ENCODE measurements around the gene DPF1. TPM values are rescaled to one million over a fixed set of nuclear protein-coding genes. Genes with fewer than 3 reads are reported as not detected.

Gene DPF1
- total RNA-seq, 1 donor from 2014 or later, result not detected

DNA sequence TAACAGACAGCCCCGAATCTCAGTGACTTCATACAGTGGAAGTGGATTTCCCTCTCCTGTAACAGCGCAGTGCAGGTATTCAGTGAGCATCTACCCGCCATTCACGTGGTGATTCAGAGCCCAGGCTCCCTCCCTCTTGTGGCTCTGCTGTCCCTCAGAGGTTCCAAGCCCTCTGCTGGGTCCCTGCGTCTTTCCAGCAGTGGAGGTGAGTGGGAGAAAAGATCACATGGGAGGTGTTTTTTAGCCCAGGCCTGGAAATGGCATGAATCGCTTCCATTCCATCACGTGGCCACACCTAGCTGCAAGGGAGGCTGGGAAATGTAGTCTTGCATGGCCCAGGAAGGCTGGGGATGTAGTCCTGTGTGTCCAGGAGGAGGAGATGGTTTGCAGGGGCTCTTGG, 61.4 kb downstream of the DPF1 start:
- no peak for DNase-seq (ENCODE audit: low spot score in 2 of 2)
- intact Hi-C loops (cut with DNase I), result no loop called here
- H3K27me3 ChIP-seq, result no peaks in the 10 kb centered on the region
- H3K27ac ChIP-seq, result no peak overlapping the region
- TF ChIP-seq CTCF (IDR thresholded peaks at IDR 0.05), result no peak
- peaks cover 26 to 37% of the 10 kb centered on the region in 2 donors for H3K36me3 ChIP-seq
- peaks cover 9 to 13% of the 10 kb centered on the region in 2 donors for H3K9me3 ChIP-seq
- H3K4me1 ChIP-seq, result no peaks in the 10 kb centered on the region
- no peak overlapping the region for H3K4me3 ChIP-seq

GRCh38 chr19:38162094-38162493, 61.9 kb downstream of the DPF1 start:
- intact Hi-C loops (cut with DNase I), result no loop called here
- DNase-seq (ENCODE audit: low spot score in 2 of 2), result no peak
- TF ChIP-seq CTCF (IDR thresholded peaks at IDR 0.05), result no peak
- H3K27me3 ChIP-seq, result no peaks in the 10 kb centered on the region
- H3K4me1 ChIP-seq, result no peaks in the 10 kb centered on the region
- no peak overlapping the region for H3K27ac ChIP-seq
- H3K36me3 ChIP-seq, result peaks cover 26 to 37% of the 10 kb centered on the region in 2 donors
- peaks cover 9 to 13% of the 10 kb centered on the region in 2 donors for H3K9me3 ChIP-seq
- no peak overlapping the region for H3K4me3 ChIP-seq

Other genes starting within 250 kb of the DPF1 start
- 1,072 TPM for gene PPP1R14A, start 32.2 kb upstream of the DPF1 start, total RNA-seq
- gene SPINT2, start 40.4 kb upstream of the DPF1 start, total RNA-seq, result 193 TPM
- not detected for gene C19orf33, start 80.0 kb upstream of the DPF1 start, total RNA-seq
- gene YIF1B, start 91.7 kb upstream of the DPF1 start, total RNA-seq, result 24.7 TPM
- gene KCNK6, start 95.6 kb upstream of the DPF1 start, total RNA-seq, result 22.8 TPM
- 2.9 TPM for gene CATSPERG, start 111.6 kb upstream of the DPF1 start, total RNA-seq
- 235 TPM for gene PSMD8, start 150.3 kb upstream of the DPF1 start, total RNA-seq
- gene GGN, start 163.8 kb upstream of the DPF1 start, total RNA-seq, result 46.9 TPM
- 18.3 TPM for gene SPRED3, start 164.5 kb upstream of the DPF1 start, total RNA-seq
- 11.1 TPM for gene FAM98C, start 178.9 kb upstream of the DPF1 start, total RNA-seq
- gene RASGRP4, start 202.0 kb upstream of the DPF1 start, total RNA-seq, result 0.64 TPM
- gene RYR1, start 209.5 kb upstream of the DPF1 start, total RNA-seq, result 1.5 TPM

Measured in ascending aorta (tissue), 2 donors.